Muscle of arm (tissue), 12 donors: ENCODE measurements around the gene FKRP. TPM values are rescaled to one million over a fixed set of nuclear protein-coding genes. Genes with fewer than 3 reads are reported as not detected.
"Not testable (repeated sequence)": the region's sequence is repeated elsewhere in the genome, so short reads cannot be mapped to it uniquely, and the experiment has no call there.

ENCODE experiments used
- DNase-seq: peaks from one replicate; pipeline ENCODE4 v3.0.0-alpha.2; 2013
- polyA plus RNA-seq, 12 donors: library from polyadenylated mRNA; unstranded; fragments of 120-200 nt; gene quantifications; one replicate each; pipeline ENCODE4 v1.2.1, GENCODE V29; 2013; ENCODE audit not compliant: insufficient read length in 12 of 12

Gene FKRP
- polyA plus RNA-seq, 12 donors = 13.7 to 46.3 (median 18.3) TPM; not detected in 1

GRCh38 chr19:46755853-46756543 is 10.1 kb downstream of the FKRP start:
- DNase-seq = no peak

GRCh38 chr19:46756544-46756888 is 10.7 kb downstream of the FKRP start:
- DNase-seq = no peak

DNA sequence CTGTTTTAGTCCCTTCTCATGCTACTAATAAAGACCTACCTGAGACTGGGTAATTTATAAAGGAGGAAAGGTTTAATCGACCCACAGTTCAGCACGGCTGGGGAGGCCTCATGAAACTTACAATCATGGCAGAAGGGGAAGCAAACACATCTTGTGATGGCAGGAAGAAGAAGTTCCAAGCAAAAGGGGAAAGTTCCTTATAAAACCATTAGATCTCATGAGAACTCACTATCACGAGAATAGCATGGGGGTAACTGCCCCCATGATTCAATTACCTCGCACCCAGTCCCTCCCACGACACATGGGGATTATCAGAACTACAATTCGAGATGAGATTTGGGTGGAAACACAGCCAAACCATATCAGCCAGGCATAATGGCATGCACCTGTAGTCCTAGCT is 13.3 kb downstream of the FKRP start:
- no peak for DNase-seq

GRCh38 chr19:46759817-46760333 is 14.0 kb downstream of the FKRP start:
- DNase-seq = no peak

GRCh38 chr19:46760363-46760762 is 14.5 kb downstream of the FKRP start:
- DNase-seq = no peak

- DNase-seq = not testable (repeated sequence)
Measured at GRCh38 chr19:46760897-46761296, 15.0 kb downstream of the FKRP start.

- no peak for DNase-seq
Measured at GRCh38 chr19:46761418-46761831, 15.6 kb downstream of the FKRP start.

- no peak for DNase-seq
Measured at GRCh38 chr19:46762245-46762890, 16.5 kb downstream of the FKRP start.

DNA sequence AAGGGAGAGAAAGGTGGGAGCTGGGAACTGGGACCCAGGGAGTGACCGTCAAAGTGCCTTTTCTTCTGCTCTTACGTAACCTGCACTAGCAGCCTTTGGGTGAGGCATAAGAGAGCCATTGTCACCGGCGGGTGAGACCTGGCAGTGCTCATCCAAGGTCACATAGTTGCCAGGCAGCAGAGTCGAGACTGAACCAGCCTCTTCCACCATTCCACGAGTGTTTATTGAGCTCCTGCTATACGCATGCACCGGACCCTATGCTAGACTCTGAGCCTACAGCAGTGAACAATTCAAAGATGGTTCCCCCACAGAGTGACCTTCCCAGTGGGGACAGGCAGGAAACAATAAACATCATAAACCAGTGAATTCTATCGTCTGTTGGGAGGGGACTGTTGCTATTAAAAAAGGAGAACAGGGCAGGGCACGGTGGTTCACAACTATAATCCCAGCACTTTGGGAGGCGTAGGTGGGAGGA is 19.0 kb downstream of the FKRP start:
- no peak for DNase-seq

DNA sequence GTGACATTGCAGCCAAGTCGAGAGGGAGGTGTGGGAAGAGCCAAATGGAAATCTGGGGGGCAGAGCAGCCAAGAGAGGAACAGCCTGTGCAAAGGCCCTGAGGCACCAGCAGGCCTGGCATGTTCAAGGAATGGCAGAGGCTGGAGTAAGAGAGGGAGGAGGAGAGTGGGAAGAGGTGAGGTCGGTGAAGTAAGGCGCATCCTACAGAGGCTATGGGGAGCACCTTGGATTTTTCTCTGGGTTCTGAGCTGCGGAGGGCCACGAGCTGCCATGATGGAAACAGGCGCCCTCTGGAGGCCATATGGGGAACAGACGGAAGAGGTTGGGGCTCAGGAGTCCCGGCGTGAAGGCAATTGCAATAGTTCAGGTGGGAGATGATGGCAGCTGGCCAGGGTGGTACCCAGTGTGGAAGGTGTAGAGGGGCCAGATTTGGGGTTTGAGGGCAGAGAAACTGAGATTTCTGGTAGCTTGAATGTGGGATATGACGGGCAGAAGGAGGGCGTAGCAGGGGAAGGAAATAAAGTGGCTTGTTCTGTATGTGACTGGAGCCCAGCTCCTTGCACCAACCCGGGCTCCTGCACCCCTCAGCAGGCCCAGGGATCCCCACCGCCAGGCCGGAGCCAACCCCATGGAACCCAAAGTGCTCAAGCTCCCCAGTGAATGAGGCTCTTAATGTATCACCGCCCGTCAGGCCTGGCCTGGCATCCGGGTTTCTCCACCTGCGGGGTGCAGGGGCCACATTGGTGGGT is 20.9 kb downstream of the FKRP start:
- no peak for DNase-seq

- not testable (repeated sequence) for DNase-seq
Measured at GRCh38 chr19:46768746-46769145, 22.9 kb downstream of the FKRP start.

GRCh38 chr19:46772170-46773017 is 26.5 kb downstream of the FKRP start:
- DNase-seq = no peak

DNA sequence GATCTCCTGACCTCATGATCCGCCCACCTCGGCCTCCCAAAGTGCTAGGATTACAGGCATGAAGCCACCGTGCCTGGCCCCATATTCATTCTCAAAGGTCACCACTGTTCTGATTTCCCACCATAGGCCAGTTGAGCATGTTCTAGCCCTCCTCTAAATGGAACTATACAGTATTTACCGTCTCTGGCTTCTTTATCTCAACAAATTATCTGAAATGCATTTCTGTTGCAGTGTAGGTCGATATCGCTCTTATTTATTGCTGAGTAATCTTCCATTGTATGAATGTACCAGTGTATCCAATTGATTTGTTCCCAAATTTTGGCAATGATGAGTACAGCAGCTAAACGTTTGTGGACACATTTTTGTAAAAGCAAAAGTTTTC is 27.2 kb downstream of the FKRP start:
- DNase-seq = no peak

DNA sequence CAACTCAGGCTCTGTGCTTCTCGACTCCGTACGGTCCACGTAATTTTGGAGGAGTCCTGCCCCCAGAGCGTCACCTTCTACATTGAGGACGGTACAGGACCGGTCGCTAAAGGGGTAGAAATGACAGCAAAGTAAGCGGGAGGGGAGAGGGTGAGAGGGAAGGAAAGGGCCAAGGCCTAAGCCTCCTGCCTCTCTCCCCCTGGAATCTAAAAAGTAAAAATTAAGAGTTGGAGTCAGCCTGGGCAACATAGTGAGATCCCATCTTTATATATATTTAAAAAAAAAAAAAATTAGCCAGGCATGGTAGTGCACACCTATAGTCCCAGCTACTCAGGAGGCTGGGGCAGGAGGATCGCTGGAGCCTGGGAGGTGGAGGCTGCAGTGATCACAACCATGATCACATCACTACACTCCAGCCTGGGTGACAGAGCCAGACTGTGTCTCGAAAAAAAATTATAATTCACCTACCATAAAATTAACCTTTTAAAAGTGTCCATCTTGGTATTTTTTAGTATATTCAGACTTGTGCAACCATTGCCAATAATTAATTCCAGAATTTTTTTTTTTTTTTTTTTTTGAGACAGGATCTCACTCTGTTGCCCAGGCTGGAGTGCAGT is 29.9 kb downstream of the FKRP start:
- DNase-seq = no peak

DNA sequence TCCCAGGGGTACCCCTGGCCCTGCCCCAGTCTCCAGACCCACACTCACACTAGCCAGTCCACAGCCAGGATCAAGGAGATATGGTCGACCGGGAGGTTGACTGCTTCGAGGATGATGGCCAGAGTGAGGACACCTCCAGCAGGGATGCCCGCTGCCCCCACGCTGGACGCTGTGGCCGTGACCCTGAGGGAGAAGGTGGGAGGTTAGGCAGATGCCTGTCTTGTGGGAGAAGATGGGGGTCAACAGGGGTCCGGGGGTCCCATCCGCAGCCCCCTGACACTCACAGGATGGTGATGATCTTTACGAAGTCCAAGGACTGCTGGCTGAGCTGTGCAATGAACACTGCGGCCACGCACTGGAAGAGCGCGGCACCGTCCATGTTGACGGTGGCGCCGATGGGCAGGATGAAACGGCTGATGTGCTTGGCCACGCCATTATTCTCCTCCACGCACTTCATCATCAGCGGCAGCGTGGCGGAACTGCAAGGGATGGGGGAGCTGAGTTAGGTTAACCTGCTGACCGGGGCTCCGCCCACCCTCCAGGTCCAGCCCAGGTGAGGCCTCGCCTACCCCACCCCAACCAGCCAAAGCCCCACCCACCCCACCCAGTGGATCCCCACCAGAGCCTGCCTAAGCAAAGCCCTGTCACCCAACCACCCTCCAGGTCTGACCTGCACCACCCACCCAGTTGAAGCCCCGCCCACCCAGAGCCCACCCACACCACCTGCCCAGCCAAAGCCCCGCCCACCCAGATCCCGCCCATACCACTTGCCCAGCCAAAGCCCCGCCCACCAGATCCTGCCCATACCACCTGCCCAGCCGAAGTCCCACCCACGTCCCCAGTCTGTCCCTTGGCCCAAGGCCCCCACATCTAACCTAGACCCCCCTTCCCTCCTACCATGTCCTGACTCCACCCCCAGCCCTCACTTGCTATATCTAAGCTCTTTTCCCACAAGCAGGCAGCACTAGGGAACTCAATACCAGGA is 31.4 kb downstream of the FKRP start:
- no peak for DNase-seq

DNA sequence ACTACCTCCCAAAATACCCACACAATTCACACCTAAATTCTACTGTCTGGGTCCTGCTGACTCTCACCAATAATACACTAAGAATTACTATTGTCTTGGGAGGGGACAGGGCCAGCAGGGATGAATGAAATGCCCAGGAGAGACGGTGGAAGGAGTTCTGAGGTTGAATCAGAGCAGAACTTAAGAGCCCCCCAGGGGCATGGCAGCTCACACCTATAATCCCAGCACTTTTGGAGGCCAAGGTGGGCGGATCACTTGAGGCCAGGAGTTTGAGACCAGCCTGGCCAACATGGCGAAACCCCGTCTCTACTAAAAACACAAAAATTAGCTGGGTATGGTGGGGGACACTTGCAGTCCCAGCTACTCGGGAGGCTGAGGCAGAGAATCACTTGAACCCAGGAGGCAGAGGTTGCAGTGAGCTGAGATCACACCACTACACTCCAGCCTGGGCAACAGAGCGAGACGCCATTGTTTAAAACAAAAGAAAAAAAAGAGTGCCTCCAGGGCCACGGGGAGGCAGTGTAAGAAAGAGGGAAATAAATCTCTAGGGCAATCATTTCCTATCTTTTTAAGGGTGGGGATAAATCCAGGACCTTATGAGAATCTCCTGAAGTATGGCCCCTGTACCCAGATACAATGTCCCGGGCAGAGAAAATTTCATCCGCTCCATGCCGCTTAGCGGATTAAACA is 32.2 kb downstream of the FKRP start:
- DNase-seq = not testable (repeated sequence)

DNA sequence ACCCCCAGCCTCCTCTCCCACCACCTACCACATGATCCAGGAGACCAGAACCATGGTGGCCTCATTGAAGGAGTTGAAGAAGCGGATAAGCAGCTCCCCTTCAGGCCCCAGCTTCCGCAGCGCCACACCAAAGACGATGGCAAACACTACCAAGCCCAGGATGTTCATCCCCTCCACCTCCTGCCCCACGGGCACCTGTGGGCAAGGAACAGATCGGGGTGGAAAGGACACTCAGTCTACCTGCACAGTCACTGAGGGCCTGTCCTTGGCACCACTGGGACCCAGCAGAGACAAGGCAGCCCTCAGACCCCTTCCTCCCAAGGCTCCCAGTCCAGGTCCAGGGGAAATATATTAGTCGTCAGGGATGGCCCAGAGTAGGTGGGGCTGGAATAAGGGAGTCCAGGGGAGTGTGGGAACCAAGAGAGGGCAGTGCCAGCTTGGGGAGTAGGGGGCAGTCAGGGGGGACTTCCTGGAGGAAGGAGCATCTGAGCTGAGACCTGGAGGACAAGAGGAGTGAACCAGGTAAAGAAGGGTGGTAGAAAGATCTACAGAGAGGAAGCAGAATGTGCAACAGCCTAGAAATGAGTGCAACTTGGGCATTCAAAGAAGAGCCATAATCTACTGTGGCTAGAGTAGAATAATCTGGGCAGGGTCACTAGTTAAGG is 36.6 kb downstream of the FKRP start:
- DNase-seq = no peak

GRCh38 chr19:46783670-46784069 is 37.8 kb downstream of the FKRP start:
- no peak for DNase-seq
